Placental epithelial cell (primary cell): ENCODE measurements around the gene USF1. TPM values are rescaled to one million over a fixed set of nuclear protein-coding genes. Genes with fewer than 3 reads are reported as not detected.

Source experiments
- small RNA-seq: library from RNA; depleted of rRNA; stranded (forward); fragments of <200 nt; gene quantifications from one replicate; pipeline ENCODE3, GENCODE V24; 2012
- total RNA-seq: library from RNA; depleted of rRNA; stranded (reverse); fragments of >200 nt; gene quantifications from 2 replicates; pipeline ENCODE4 v1.2.3, GENCODE V29; 2012

Gene USF1, protein sequence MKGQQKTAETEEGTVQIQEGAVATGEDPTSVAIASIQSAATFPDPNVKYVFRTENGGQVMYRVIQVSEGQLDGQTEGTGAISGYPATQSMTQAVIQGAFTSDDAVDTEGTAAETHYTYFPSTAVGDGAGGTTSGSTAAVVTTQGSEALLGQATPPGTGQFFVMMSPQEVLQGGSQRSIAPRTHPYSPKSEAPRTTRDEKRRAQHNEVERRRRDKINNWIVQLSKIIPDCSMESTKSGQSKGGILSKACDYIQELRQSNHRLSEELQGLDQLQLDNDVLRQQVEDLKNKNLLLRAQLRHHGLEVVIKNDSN
- 69.6 and 112 TPM in 2 replicates for total RNA-seq

DNA sequence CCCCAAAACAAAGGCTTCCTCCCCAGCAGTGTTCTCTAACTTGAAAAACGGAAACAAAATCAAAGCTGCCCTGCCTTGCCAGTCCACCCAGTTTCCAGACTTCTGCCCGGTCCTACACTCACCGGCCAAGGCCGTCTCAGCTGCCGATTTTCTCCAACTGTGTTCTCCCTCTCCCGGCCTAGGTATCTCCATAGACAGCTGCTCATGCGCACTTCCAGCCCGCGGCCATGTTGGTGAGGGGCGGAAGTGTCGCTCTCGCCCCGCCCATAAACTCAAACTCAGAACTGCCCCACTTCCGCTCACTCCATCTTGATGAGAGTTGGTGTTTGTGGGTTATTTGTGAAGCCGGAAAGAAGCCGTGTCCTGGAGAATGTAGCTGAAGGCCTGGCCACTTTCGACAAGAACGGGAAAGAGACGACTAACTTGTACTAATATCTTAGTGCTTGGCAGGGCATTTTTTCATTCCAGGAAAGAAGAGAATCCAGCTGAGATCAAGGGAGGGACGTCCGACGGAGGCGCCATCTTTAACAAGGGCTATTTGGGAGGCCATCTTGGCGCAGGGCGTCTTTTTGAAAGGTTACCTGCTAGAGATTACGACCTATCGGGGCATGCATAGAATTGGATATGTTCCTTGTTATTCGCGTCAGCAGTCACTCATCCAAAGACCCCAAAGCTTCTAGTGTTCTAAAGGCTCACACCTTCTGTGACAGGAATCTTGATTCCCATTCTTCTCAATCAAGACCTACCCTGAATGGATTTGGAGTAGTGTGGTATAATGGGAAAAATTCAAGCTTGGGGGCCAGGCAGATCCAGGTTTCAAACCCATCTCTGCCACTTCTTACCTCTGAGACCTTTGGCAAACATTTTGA lies at the start of gene USF1:
Gene USF1 (minus strand): TSS at position 242 of the 869 bp plus-strand sequence. CDS start 2,702 bp downstream, outside the sequence.

DNA sequence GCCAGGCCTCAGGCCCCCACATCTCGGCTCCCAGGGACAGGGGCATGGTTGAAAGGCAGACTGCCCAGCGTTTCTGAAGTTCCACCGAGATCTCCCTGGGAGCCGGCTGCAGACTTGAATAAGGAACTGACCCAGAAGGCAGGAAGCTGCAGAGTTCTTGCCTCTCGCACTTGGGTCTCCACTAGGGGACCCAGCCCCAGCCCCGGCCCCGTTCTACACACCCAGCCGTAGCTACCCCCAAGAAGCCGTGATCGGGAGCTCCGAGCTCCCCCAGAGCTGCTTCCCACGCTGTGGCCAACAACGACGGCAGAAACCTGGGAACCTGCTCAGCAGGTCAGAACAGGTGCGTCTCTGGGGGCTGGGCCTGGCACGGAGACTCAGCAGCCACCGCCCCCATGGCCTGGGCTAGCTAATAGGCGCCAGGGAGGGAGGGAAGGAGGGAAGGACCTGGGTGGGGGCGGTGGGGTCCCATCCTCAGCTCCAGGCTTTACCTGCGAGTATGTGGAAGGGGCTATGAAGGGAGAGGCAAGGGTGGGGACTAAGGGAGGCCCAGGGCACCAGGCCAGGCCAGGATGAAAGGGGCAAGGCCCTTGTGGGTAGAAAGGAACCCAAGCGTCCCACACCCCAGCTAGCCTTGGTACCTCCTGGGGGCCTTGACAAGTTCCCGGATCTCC lies 43.6 kb upstream of the USF1 start, which contains the start of gene NECTIN4:
Gene NECTIN4 (minus strand): TSS at position 308 of the 674 bp plus-strand sequence. CDS start 262 bp downstream, at position 46.

DNA sequence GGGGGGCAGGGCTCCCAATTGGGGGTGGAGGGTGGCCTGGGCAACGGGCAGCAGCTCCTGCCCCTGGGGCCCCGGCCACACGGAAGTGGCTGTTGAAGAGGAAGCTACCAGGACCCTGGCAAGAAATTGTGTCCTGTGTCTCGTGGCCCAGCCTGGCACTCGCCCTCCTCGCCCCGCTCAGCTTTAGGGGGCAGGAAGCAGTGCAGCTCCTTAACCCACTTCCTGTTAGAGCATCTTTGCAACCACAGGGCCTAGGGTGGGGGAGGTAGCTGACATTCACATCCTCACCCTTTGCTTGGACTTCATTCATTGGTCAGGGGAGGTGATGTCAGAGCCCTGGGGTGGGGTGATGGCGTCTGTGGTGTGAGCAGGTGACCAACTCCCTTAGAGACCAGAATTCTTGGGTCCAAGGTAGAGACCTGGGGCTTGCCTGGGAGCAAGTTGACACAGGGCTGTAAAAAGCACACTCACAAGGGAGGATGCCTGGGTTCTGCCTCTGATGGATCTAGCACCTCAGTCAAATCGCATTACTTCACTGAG lies 24.0 kb upstream of the USF1 start, which contains the start of gene ARHGAP30:
Gene ARHGAP30 (minus strand): TSS at position 161 of the 540 bp plus-strand sequence. CDS start 267 bp downstream, outside the sequence.

DNA sequence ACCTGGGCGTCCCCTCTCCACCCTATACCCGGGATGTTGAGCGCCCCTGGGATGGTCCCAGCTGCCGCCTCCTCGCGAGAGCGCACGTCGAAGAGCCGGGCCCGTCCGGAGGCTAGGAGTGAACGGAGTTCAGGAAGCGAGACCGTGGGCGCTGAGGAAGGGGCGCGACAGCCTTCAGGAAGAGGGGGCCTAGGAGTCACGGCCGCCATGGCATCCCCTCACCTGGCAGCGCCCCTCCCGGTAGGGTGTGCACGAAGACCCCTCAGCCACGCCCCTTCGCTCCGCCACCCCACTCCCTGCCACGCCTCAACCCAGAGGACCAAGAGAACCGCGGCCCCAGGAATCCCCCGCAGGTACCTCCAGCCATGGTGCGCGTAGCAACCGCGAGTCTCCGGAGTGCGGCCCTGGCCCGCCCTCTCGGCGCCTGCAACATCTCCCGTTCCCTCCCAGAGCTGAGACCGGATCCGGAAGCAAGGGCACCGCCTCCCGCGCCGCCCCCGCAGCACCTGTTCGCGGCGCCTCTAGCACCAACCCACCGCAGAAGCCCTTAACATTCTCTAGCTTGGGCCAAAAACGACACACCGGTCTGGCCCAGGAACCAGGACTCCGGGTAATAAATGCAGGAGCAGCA lies 7.1 kb downstream of the USF1 start, which contains the start of gene TSTD1:
Gene TSTD1 (minus strand): TSS at position 442 of the 631 bp plus-strand sequence. CDS start 75 bp downstream, at position 367.

DNA sequence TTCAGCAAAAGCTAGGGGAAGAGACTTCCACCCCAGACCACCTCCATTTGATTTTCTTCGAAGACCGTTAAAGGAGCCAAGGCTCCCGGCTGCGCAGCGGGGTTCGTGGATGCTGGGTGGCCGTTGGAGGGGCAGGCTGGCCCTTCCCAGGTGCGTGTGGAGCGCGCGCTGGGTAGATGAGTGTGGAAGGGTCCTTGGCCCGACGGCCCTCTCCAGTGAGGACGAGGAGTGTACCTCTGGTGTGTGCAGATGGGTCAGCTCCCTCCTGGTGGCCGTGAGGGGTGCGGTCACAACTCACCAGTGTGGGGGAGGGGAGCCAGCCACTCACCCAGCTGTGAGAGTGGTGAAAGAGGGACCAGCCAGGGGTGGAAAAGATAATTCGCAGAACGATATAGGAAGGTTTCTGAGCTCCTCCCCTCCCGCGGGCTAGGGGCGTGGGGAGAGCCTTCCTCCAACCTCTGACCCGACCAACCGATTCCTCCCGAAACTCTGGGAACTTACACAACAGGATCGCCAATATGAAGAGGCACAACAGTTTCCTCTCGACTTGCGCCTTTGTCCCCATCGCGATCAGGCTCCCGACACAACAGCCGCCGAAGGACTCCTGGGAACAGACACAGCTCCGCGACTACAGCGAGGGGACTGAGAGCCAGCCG lies 25.1 kb downstream of the USF1 start, which contains the start of gene F11R:
Gene F11R (minus strand): TSS at position 644 of the 656 bp plus-strand sequence. CDS start 79 bp downstream, at position 565.

Small RNAs within 50 kb of the gene (small RNA-seq; reads per million reads assigned to genes)
- not detected for gene AL591806.2

Other genes starting within 250 kb of the USF1 start
- gene LY9, start 249.8 kb downstream of the USF1 start, total RNA-seq, result not detected in 2 replicates
- gene CD244, start 183.1 kb downstream of the USF1 start, total RNA-seq, result not detected in 2 replicates
- 0.79 TPM in 1 of 2 replicates, not detected in the other for gene ITLN1, start 160.8 kb downstream of the USF1 start, total RNA-seq
- not detected in 2 replicates for gene ITLN2, start 91.2 kb downstream of the USF1 start, total RNA-seq
- 107 and 238 TPM in 2 replicates for gene F11R, start 24.8 kb downstream of the USF1 start, total RNA-seq
- 57.7 and 112 TPM in 2 replicates for gene TSTD1, start 7.0 kb downstream of the USF1 start, total RNA-seq
- gene ARHGAP30, start 23.9 kb upstream of the USF1 start, total RNA-seq, result 1.2 and 2.5 TPM in 2 replicates
- 47.5 and 187 TPM in 2 replicates for gene NECTIN4, start 43.6 kb upstream of the USF1 start, total RNA-seq
- gene KLHDC9, start 52.4 kb upstream of the USF1 start, total RNA-seq, result 2.4 and 3.5 TPM in 2 replicates
- 14.6 and 17.7 TPM in 2 replicates for gene PFDN2, start 72.1 kb upstream of the USF1 start, total RNA-seq
- 34.2 and 36.9 TPM in 2 replicates for gene NIT1, start 72.1 kb upstream of the USF1 start, total RNA-seq
- 40.0 and 45.1 TPM in 2 replicates for gene DEDD, start 86.7 kb upstream of the USF1 start, total RNA-seq
- gene UFC1, start 108.0 kb upstream of the USF1 start, total RNA-seq, result 61.9 and 103 TPM in 2 replicates
- 13.7 and 18.4 TPM in 2 replicates for gene USP21, start 113.5 kb upstream of the USF1 start, total RNA-seq
- 13.8 and 16.9 TPM in 2 replicates for gene PPOX, start 120.4 kb upstream of the USF1 start, total RNA-seq
- gene B4GALT3, start 131.5 kb upstream of the USF1 start, total RNA-seq, result 23.6 and 43.4 TPM in 2 replicates
- gene ADAMTS4, start 153.1 kb upstream of the USF1 start, total RNA-seq, result under 0.01 TPM in 1 of 2 replicates, not detected in the other
- gene NDUFS2, start 156.4 kb upstream of the USF1 start, total RNA-seq, result 72.1 and 83.2 TPM in 2 replicates
- gene FCER1G, start 169.3 kb upstream of the USF1 start, total RNA-seq, result 0.39 and 0.65 TPM in 2 replicates
- not detected in 2 replicates for gene APOA2, start 177.7 kb upstream of the USF1 start, total RNA-seq
- 5.5 and 11.5 TPM in 2 replicates for gene TOMM40L, start 180.1 kb upstream of the USF1 start, total RNA-seq
- gene NR1I3, start 192.2 kb upstream of the USF1 start, total RNA-seq, result not detected in 2 replicates
- gene PCP4L1, start 212.8 kb upstream of the USF1 start, total RNA-seq, result not detected in 2 replicates